HG02981 (cell line): Measurements from ENCODE around the gene TTC31.
A peak's percentile ranks its signal among the peaks of the same experiment; 100 is the strongest.

Experiments
- ATAC-seq: cut with Tn5 transposase; IDR thresholded peaks from one replicate; pipeline ENCODE4 v1.9.1; 2021; ENCODE audit warnings: mild to moderate bottlenecking, moderate library complexity; ENCODE audit not compliant: unreplicated experiment

Gene TTC31

GRCh38 chr2:74524955-74525716 is 42.3 kb downstream of the TTC31 start:
- no peak for ATAC-seq

GRCh38 chr2:74525717-74526648 is 43.1 kb downstream of the TTC31 start, which contains the start of gene DQX1:
DQX1 (minus strand) TSS chr2:74526231; CDS start chr2:74525729, 502 bp downstream.
- ATAC-seq, result no peak

GRCh38 chr2:74526649-74527230 is 43.9 kb downstream of the TTC31 start:
- no peak for ATAC-seq

- ATAC-seq, result no peak
Observed at GRCh38 chr2:74527741-74528140, 44.9 kb downstream of the TTC31 start.

GRCh38 chr2:74528600-74529356 is 45.9 kb downstream of the TTC31 start:
- peak; percentile 1 for ATAC-seq

GRCh38 chr2:74529357-74530238 is 46.7 kb downstream of the TTC31 start, which contains the start of the genes AUP1 and HTRA2:
AUP1 (minus strand) TSS chr2:74529706; CDS start chr2:74529629, 77 bp downstream.
HTRA2 (plus strand) TSS chr2:74529933; CDS start chr2:74530007, 74 bp downstream.
- ATAC-seq, result peak; percentile 72

- ATAC-seq, result peak; percentile 31
Observed at GRCh38 chr2:74530239-74531187, 47.6 kb downstream of the TTC31 start.

- ATAC-seq, result no peak
Observed at GRCh38 chr2:74531666-74532065, 48.8 kb downstream of the TTC31 start.

- ATAC-seq, result no peak
Observed at GRCh38 chr2:74532222-74532621, 49.3 kb downstream of the TTC31 start.

- ATAC-seq, result no peak
Observed at GRCh38 chr2:74533464-74533863, 50.6 kb downstream of the TTC31 start.

- no peak for ATAC-seq
Observed at GRCh38 chr2:74534411-74534810, 51.5 kb downstream of the TTC31 start.

GRCh38 chr2:74535440-74535965 is 52.6 kb downstream of the TTC31 start:
- ATAC-seq, result no peak

- ATAC-seq, result no peak
Observed at GRCh38 chr2:74536166-74536950, 53.5 kb downstream of the TTC31 start.

GRCh38 chr2:74537140-74537539 is 54.3 kb downstream of the TTC31 start:
- no peak for ATAC-seq

GRCh38 chr2:74538881-74539339 is 56.0 kb downstream of the TTC31 start:
- no peak for ATAC-seq

GRCh38 chr2:74540291-74540690 is 57.4 kb downstream of the TTC31 start:
- no peak for ATAC-seq

- no peak for ATAC-seq
Observed at GRCh38 chr2:74542978-74543377, 60.1 kb downstream of the TTC31 start.
